VCaP (cell line): ENCODE results near the gene ARID5A.

ENCODE experiments used
- H3K27ac ChIP-seq: fragments of 450-650 bp; 2 replicates; pipeline ENCODE4 v1.5.1; 2017
- TF ChIP-seq, protein P1 (sequence below): fragments of 450-650 bp; conservative IDR thresholded peaks from 2 replicates; pipeline ENCODE4 v1.5.1; 2017; ENCODE audit warnings: mild to moderate bottlenecking, moderate library complexity

ARID5A gene

GRCh38 chr2:96536445-96537065 is at the start of gene ARID5A:
TSS of gene ARID5A (plus strand) at chr2:96536752. CDS start at chr2:96536827, 75 bp downstream.
- TF ChIP-seq, protein P1, sequence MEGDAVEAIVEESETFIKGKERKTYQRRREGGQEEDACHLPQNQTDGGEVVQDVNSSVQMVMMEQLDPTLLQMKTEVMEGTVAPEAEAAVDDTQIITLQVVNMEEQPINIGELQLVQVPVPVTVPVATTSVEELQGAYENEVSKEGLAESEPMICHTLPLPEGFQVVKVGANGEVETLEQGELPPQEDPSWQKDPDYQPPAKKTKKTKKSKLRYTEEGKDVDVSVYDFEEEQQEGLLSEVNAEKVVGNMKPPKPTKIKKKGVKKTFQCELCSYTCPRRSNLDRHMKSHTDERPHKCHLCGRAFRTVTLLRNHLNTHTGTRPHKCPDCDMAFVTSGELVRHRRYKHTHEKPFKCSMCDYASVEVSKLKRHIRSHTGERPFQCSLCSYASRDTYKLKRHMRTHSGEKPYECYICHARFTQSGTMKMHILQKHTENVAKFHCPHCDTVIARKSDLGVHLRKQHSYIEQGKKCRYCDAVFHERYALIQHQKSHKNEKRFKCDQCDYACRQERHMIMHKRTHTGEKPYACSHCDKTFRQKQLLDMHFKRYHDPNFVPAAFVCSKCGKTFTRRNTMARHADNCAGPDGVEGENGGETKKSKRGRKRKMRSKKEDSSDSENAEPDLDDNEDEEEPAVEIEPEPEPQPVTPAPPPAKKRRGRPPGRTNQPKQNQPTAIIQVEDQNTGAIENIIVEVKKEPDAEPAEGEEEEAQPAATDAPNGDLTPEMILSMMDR, result no peak
- H3K27ac ChIP-seq, result peak within 1 kb of the TSS; percentile 95

GRCh38 chr2:96489261-96489660 is 47.3 kb upstream of the ARID5A start:
- TF ChIP-seq, protein P1, result no peak
- no peak overlapping the region for H3K27ac ChIP-seq

GRCh38 chr2:96489663-96490062 is 46.9 kb upstream of the ARID5A start:
- TF ChIP-seq, protein P1, result no peak
- no peak overlapping the region for H3K27ac ChIP-seq

DNA sequence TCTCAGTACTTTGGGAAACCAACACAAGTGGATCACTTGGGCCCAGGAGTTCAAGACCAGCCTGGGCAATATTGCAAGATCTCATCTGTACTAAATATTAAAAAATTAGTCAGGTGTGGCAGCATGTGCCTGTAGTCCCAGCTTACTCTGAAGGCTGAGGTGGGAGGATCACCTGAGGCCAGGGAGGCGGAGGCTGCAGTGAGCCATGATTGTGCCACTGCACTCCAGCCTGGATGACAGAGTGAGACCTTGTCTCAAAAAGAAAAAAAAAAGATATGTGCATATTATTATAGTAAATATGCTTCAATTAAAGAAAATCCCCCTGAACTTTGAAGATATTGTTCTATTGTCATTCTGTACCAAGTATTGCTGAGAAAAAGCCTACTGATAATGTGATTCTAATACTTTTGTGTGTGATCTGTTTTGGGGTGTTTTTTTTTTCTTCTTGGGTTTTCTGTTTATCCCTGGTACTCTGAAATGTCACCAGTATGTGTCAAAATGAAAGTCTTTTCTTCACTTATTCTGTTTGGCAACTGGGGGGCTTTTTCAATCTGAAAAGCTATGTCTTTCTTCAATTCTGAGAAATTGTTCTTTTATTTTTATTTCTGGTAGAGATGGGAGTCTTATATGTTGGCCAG is 44.6 kb upstream of the ARID5A start:
- TF ChIP-seq, protein P1, result no peak
- H3K27ac ChIP-seq, result no peak overlapping the region

DNA sequence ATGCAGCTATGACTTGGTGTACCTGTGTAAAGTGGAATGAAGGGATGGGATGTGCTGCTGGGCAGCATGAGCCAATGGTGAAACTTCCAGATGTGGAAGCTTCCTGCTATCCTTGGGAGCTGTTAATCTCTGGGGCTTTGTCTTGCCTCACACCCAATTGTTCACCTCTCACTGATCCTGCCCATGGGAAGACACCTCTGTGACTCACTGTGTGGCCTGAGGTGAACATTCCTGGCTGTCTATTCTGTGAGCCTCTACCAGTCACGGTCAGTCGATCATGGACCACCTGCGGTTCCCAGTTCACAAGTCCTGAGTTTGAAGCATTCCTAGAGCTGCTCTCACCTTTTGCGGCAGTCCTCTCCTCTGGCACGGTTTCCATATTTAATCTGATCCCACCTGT is 43.5 kb upstream of the ARID5A start:
- TF ChIP-seq, protein P1, result no peak
- H3K27ac ChIP-seq, result no peak overlapping the region

DNA sequence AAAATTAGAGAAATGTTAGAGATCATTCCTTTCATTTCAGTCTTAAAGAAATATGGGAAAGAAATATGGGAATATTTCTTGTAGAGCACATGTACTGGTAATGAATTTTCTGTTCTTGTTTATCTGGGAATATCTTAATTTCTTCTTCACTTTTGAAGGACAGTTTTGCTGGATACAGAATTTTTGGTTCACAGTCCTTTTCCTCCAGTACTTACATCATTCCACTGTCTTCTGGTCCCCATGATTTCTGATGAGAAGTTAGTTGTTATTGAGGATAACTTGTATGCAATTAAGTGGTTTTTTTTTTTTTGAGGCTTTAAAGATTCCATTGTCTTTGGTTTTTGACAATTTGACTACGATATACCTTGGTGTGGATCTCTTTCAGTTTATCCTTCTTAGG is 42.4 kb upstream of the ARID5A start:
- TF ChIP-seq, protein P1, result no peak
- no peak overlapping the region for H3K27ac ChIP-seq

- TF ChIP-seq, protein P1, result no peak
- H3K27ac ChIP-seq, result no peak overlapping the region
Observed at GRCh38 chr2:96495982-96496629, 40.4 kb upstream of the ARID5A start.
